Naive thymus-derived CD4-positive, alpha-beta T cell (primary cell): Measurements from ENCODE around the gene KLK12. TPM values are rescaled to one million over a fixed set of nuclear protein-coding genes. Genes with fewer than 3 reads are reported as not detected.

ENCODE experiments used
- ATAC-seq: fragments of 150-1000 bp; cut with Tn5 transposase; 2 replicates; pipeline ENCODE4 v1.10.0; 2021; ENCODE audit warnings: mild to moderate bottlenecking, moderate library complexity
- CTCF ChIA-PET: fragments of 350-600 bp; sonication (Branson Sonifier 250); formaldehyde crosslinking; loops from one replicate; lab custom pipeline; 2021; ENCODE audit warnings: antibody characterized with exemption; lab: Charles Lee
- POLR2A ChIA-PET: fragments of 350-600 bp; sonication (Branson Sonifier 250); formaldehyde crosslinking; loops from one replicate; lab custom pipeline; 2021; ENCODE audit warnings: antibody characterized with exemption, inconsistent platforms; lab: Charles Lee
- DNase-seq, 9 donors: peaks; one replicate each; pipeline versions ENCODE4 v3.0.0 to v3.0.0-alpha.2; 2020 to 2022; ENCODE audit warnings: mixed read lengths in 1 of 9
- H3K27ac ChIP-seq: one replicate; pipeline ENCODE4 v1.7.0; 2013; ENCODE audit warnings: mild to moderate bottlenecking, low read depth, low read length, moderate library complexity
- H3K27me3 ChIP-seq, 2 donors: one replicate each; pipeline ENCODE4 v1.7.0; 2013; ENCODE audit warnings: low read length in 2 of 2, mild to moderate bottlenecking in 2 of 2, moderate library complexity in 2 of 2; ENCODE audit not compliant: control insufficient read depth in 2 of 2, insufficient read depth in 2 of 2
- H3K36me3 ChIP-seq, 3 experiments: 1 replicate in 2 of 3; 2 replicates in 1 of 3; pipeline ENCODE4 v1.7.0; 2013; ENCODE audit warnings: low read length in 3 of 3, mild to moderate bottlenecking in 3 of 3, moderate library complexity in 1 of 3; ENCODE audit not compliant: insufficient read depth in 3 of 3, control insufficient read depth in 2 of 3
- H3K4me1 ChIP-seq, 2 donors: one replicate each; pipeline ENCODE4 v1.7.0; 2013; ENCODE audit warnings: low read length in 2 of 2, mild to moderate bottlenecking in 2 of 2, moderate library complexity in 1 of 2; ENCODE audit not compliant: control insufficient read depth in 2 of 2, insufficient read depth in 2 of 2
- H3K4me3 ChIP-seq: 2 replicates; pipeline ENCODE4 v1.7.0; 2013; ENCODE audit warnings: mild to moderate bottlenecking, low read length
- H3K9me3 ChIP-seq, 3 experiments: 1 replicate in 2 of 3; 2 replicates in 1 of 3; pipeline ENCODE4 v1.7.0; 2013; ENCODE audit warnings: low read length in 3 of 3; ENCODE audit not compliant: control insufficient read depth in 2 of 3
- H3K27ac Mint-ChIP-seq, 9 donors: one replicate each; pipeline ENCODE4 v1.8.0; 2020 to 2022; ENCODE audit warnings: mixed read lengths in 9 of 9, mild to moderate bottlenecking in 8 of 9, moderate library complexity in 5 of 9, inconsistent platforms in 2 of 9
- H3K27me3 Mint-ChIP-seq, 5 donors: one replicate each; pipeline ENCODE4 v1.8.0; 2021 to 2022; ENCODE audit warnings: mixed read lengths in 5 of 5, mild to moderate bottlenecking in 1 of 5
- H3K36me3 Mint-ChIP-seq, 5 donors: one replicate each; pipeline ENCODE4 v1.8.0; 2020 to 2022; ENCODE audit warnings: mixed read lengths in 5 of 5, mild to moderate bottlenecking in 3 of 5, inconsistent platforms in 1 of 5
- H3K4me1 Mint-ChIP-seq, 7 donors: one replicate each; pipeline ENCODE4 v1.8.0; 2020 to 2022; ENCODE audit warnings: mixed read lengths in 7 of 7, mild to moderate bottlenecking in 3 of 7, inconsistent platforms in 1 of 7
- H3K4me3 Mint-ChIP-seq, 10 donors: one replicate each; pipeline ENCODE4 v1.8.0; 2020 to 2022; ENCODE audit warnings: mild to moderate bottlenecking in 10 of 10, mixed read lengths in 10 of 10, moderate library complexity in 6 of 10, inconsistent platforms in 2 of 10
- H3K9me3 Mint-ChIP-seq, 11 donors: one replicate each; pipeline ENCODE4 v1.8.0; 2020 to 2022; ENCODE audit warnings: mixed read lengths in 11 of 11, mild to moderate bottlenecking in 4 of 11, inconsistent platforms in 1 of 11, moderate library complexity in 1 of 11
- intact Hi-C, 2 donors: fragments of 100-400 bp; cut with micrococcal nuclease; formaldehyde crosslinking; loops; one replicate each; pipeline ENCODE4 v1.15.1; 2023
- polyA plus RNA-seq, 2 donors: library from polyadenylated mRNA; unstranded; fragments of 300-500 nt; fragmentation: Illumina TruSeq; gene quantifications; one replicate each; pipeline ENCODE4 v1.2.3, GENCODE V29; 2021
- total RNA-seq, 6 experiments: library from RNA in 5 of 6; stranded (reverse) in 5 of 6; gene quantifications; 1 replicate in 5 of 6; 2 replicates in 1 of 6; pipeline ENCODE4 v1.2.3 and lab custom pipeline; 2021 to 2026

KLK12 gene
- total and polyA plus RNA-seq, 7 experiments from 2014 or later = not detected

GRCh38 chr19:51060336-51060735 is 25.5 kb upstream of the KLK12 start:
- Mint-ChIP-seq H3K27ac (no peak overlapping the region), H3K4me1 (peaks cover 0 to 3% (median 3%) of the 10 kb centered on the region in 7 donors), H3K36me3 (peaks cover 0 to 11% (median 0%) of the 10 kb centered on the region in 5 donors), H3K27me3 (peaks cover 21 to 60% (median 50%) of the 10 kb centered on the region in 5 donors), H3K9me3 (peaks cover 0 to 13% (median 3%) of the 10 kb centered on the region in 11 donors), H3K4me3 (no peak overlapping the region)
- Histone ChIP-seq H3K36me3 (no peaks in the 10 kb centered on the region), H3K9me3 (no peaks in the 10 kb centered on the region), H3K4me1 (no peaks in the 10 kb centered on the region), H3K4me3 (no peak overlapping the region), H3K27me3 (peaks cover 0 to 17% of the 10 kb centered on the region in 2 donors), H3K27ac (no peak overlapping the region)
- ChIA-PET CTCF (no interaction called here), POLR2A (no interaction called here)
- intact Hi-C loops = no loop called here
- DNase-seq (no peak), ATAC-seq (no peak)

- CTCF ChIA-PET = no interaction called here
- peaks cover 0 to 1% (median 0%) of the 10 kb centered on the region in 7 donors for H3K4me1 Mint-ChIP-seq
- intact Hi-C loops = no loop called here
Observed at GRCh38 chr19:51059715-51060114, 24.9 kb upstream of the KLK12 start.

GRCh38 chr19:51055866-51056265 is 21.1 kb upstream of the KLK12 start:
- intact Hi-C loops = no loop called here
- H3K27ac Mint-ChIP-seq = no peak overlapping the region
- DNase-seq (no peak), ATAC-seq (no peak)
- ChIA-PET POLR2A (no interaction called here), CTCF (no interaction called here)
- H3K4me1 Mint-ChIP-seq = peaks cover 0 to 4% (median 0%) of the 10 kb centered on the region in 7 donors
- no peak overlapping the region for H3K27ac ChIP-seq
- H3K9me3 Mint-ChIP-seq = peaks cover 0 to 2% (median 0%) of the 10 kb centered on the region in 11 donors
- no peaks in the 10 kb centered on the region for H3K27me3 ChIP-seq
- no peak overlapping the region for H3K4me3 ChIP-seq
- H3K9me3 ChIP-seq = no peaks in the 10 kb centered on the region
- H3K36me3 Mint-ChIP-seq = peaks cover 0 to under 1% (median 0%) of the 10 kb centered on the region in 5 donors
- no peaks in the 10 kb centered on the region for H3K36me3 ChIP-seq
- no peaks in the 10 kb centered on the region for H3K4me1 ChIP-seq
- no peak overlapping the region for H3K4me3 Mint-ChIP-seq
- peaks cover 19 to 58% (median 43%) of the 10 kb centered on the region in 5 donors for H3K27me3 Mint-ChIP-seq

More at GRCh38 chr19:51059715-51060114, 24.9 kb upstream of the KLK12 start:
- H3K27ac ChIP-seq = no peak overlapping the region
- no peaks in the 10 kb centered on the region for H3K4me1 ChIP-seq
- no peak overlapping the region for H3K4me3 ChIP-seq
- no peak for ATAC-seq
- no peak overlapping the region for H3K4me3 Mint-ChIP-seq
- no peak overlapping the region for H3K27ac Mint-ChIP-seq
- peaks cover 0 to 12% of the 10 kb centered on the region in 2 donors for H3K27me3 ChIP-seq
- DNase-seq = no peak
- peaks cover 0 to 13% (median 3%) of the 10 kb centered on the region in 11 donors for H3K9me3 Mint-ChIP-seq
- H3K27me3 Mint-ChIP-seq = peaks cover 19 to 63% (median 51%) of the 10 kb centered on the region in 5 donors
- H3K36me3 Mint-ChIP-seq = peaks cover 0 to 11% (median 0%) of the 10 kb centered on the region in 5 donors
- H3K36me3 ChIP-seq = no peaks in the 10 kb centered on the region
- no peaks in the 10 kb centered on the region for H3K9me3 ChIP-seq
- POLR2A ChIA-PET = no interaction called here

- no peaks in the 10 kb centered on the region for H3K4me1 Mint-ChIP-seq
- no peak overlapping the region for H3K27ac Mint-ChIP-seq
- no peak overlapping the region for H3K4me3 ChIP-seq
- H3K9me3 Mint-ChIP-seq = peaks cover 0 to 12% (median 0%) of the 10 kb centered on the region in 11 donors
- H3K4me3 Mint-ChIP-seq = no peak overlapping the region
- CTCF ChIA-PET = no interaction called here
- POLR2A ChIA-PET = no interaction called here
- intact Hi-C loops = no loop called here
- no peaks in the 10 kb centered on the region for H3K36me3 ChIP-seq
- H3K27ac ChIP-seq = no peak overlapping the region
- H3K27me3 ChIP-seq = no peaks in the 10 kb centered on the region
- H3K36me3 Mint-ChIP-seq = no peaks in the 10 kb centered on the region
- DNase-seq (no peak), ATAC-seq (no peak)
- no peaks in the 10 kb centered on the region for H3K9me3 ChIP-seq
- H3K27me3 Mint-ChIP-seq = peaks cover 11 to 25% (median 16%) of the 10 kb centered on the region in 5 donors
- no peaks in the 10 kb centered on the region for H3K4me1 ChIP-seq
Observed at GRCh38 chr19:51047031-51047335, 12.2 kb upstream of the KLK12 start.

- H3K36me3 ChIP-seq = no peaks in the 10 kb centered on the region
- no peaks in the 10 kb centered on the region for H3K27me3 ChIP-seq
- no peak for DNase-seq
- ATAC-seq = no peak
- no peaks in the 10 kb centered on the region for H3K4me1 ChIP-seq
- no peak overlapping the region for H3K27ac Mint-ChIP-seq
- POLR2A ChIA-PET = no interaction called here
- no peaks in the 10 kb centered on the region for H3K4me1 Mint-ChIP-seq
- no peak overlapping the region for H3K4me3 Mint-ChIP-seq
- H3K4me3 ChIP-seq = no peak overlapping the region
- intact Hi-C loops = no loop called here
- H3K27me3 Mint-ChIP-seq = peaks cover 11 to 18% (median 12%) of the 10 kb centered on the region in 5 donors
- H3K36me3 Mint-ChIP-seq = no peaks in the 10 kb centered on the region
- H3K27ac ChIP-seq = no peak overlapping the region
- H3K9me3 Mint-ChIP-seq = peaks cover 0 to 5% (median 0%) of the 10 kb centered on the region in 11 donors
- CTCF ChIA-PET = interaction anchor here (0.5 kb wide), 1 partner anchor 381 kb away, joined by 3 read pairs; no protein-coding TSS in a partner anchor
- no peaks in the 10 kb centered on the region for H3K9me3 ChIP-seq
Observed at GRCh38 chr19:51044327-51044726, 9.5 kb upstream of the KLK12 start.

- no peak overlapping the region for H3K27ac Mint-ChIP-seq
- POLR2A ChIA-PET = no interaction called here
- ATAC-seq = no peak
Observed at GRCh38 chr19:51043497-51043896, 8.7 kb upstream of the KLK12 start.

GRCh38 chr19:51040151-51040550 is 5.3 kb upstream of the KLK12 start:
- no peak for ATAC-seq

More at GRCh38 chr19:51043497-51043896, 8.7 kb upstream of the KLK12 start:
- Histone ChIP-seq H3K27me3 (no peaks in the 10 kb centered on the region), H3K27ac (no peak overlapping the region), H3K4me1 (no peaks in the 10 kb centered on the region), H3K36me3 (no peaks in the 10 kb centered on the region), H3K4me3 (no peak overlapping the region), H3K9me3 (no peaks in the 10 kb centered on the region)
- Mint-ChIP-seq H3K27me3 (peaks cover 4 to 11% (median 9%) of the 10 kb centered on the region in 5 donors), H3K4me3 (no peak overlapping the region), H3K4me1 (no peaks in the 10 kb centered on the region), H3K9me3 (no peaks in the 10 kb centered on the region), H3K36me3 (no peaks in the 10 kb centered on the region)
- DNase-seq = no peak
- intact Hi-C loops = no loop called here
- CTCF ChIA-PET = interaction anchor here (0.5 kb wide), 1 partner anchor 382 kb away, joined by 3 read pairs; no protein-coding TSS in a partner anchor

More at GRCh38 chr19:51040151-51040550, 5.3 kb upstream of the KLK12 start:
- Mint-ChIP-seq H3K4me1 (no peaks in the 10 kb centered on the region), H3K9me3 (peaks cover 0 to 1% (median 0%) of the 10 kb centered on the region in 11 donors), H3K36me3 (no peaks in the 10 kb centered on the region), H3K27me3 (peaks cover 0 to 6% (median 0%) of the 10 kb centered on the region in 5 donors), H3K27ac (no peak overlapping the region), H3K4me3 (no peak overlapping the region)
- no peaks in the 10 kb centered on the region for H3K36me3 ChIP-seq
- CTCF ChIA-PET = no interaction called here
- no peak overlapping the region for H3K4me3 ChIP-seq
- no peak overlapping the region for H3K27ac ChIP-seq
- H3K4me1 ChIP-seq = no peaks in the 10 kb centered on the region
- intact Hi-C loops = no loop called here
- H3K27me3 ChIP-seq = no peaks in the 10 kb centered on the region
- H3K9me3 ChIP-seq = no peaks in the 10 kb centered on the region
- POLR2A ChIA-PET = no interaction called here
- no peak for DNase-seq
